Ovary (tissue), 3 donors: ENCODE measurements around the gene VAPB.

Experiments
- CTCF ChIP-seq, 3 donors: fragments of 450-650 bp in 2 of 3; fragments of 200-600 bp in 1 of 3; IDR thresholded peaks; one replicate each; pipeline versions ENCODE4 v1.5.1 to v1.8.0; 2016 to 2022; ENCODE audit warnings: antibody characterized with exemption in 3 of 3, mild to moderate bottlenecking in 1 of 3
- EP300 ChIP-seq: sonication (generic); formaldehyde crosslinking; IDR thresholded peaks from one replicate; pipeline ENCODE4 v1.6.1; 2017; ENCODE audit warnings: antibody characterized with exemption
- POLR2A ChIP-seq: fragments of 450-650 bp; IDR thresholded peaks from one replicate; pipeline ENCODE4 v1.6.1; 2017; ENCODE audit warnings: antibody characterized with exemption, mild to moderate bottlenecking, moderate library complexity
- donor health status: DM: no; HTN: no; CAD: no.

- TF ChIP-seq CTCF (IDR thresholded peaks at IDR 0.05) (no peak), POLR2A (no peak), EP300 (no peak)
Measured at GRCh38 chr20:58362970-58363369, 26.1 kb upstream of the VAPB start.
